Panc1 (cell line): ENCODE data around the gene SLC12A7.

Source experiments
- CTCF ChIP-seq: fragments of 450-650 bp; IDR thresholded peaks from 2 replicates; pipeline ENCODE4 v1.5.1; 2017; ENCODE audit warnings: mild to moderate bottlenecking
- POLR2AphosphoS5 ChIP-seq: IDR thresholded peaks from 2 replicates; pipeline ENCODE4 v1.6.1; 2012; ENCODE audit warnings: mild to moderate bottlenecking, low read depth, low read length, moderate library complexity

- TF ChIP-seq CTCF (no peak), POLR2AphosphoS5 (no peak)
Measured at GRCh38 chr5:1124205-1125029, 12.6 kb upstream of the SLC12A7 start.
